NCI-H226 (cell line): ENCODE results near the gene PTPRN2.
"Not testable (repeated sequence)": the region's sequence is repeated elsewhere in the genome, so short reads cannot be mapped to it uniquely, and the experiment has no call there.

Experiments
- DNase-seq: peaks from one replicate; pipeline ENCODE4 v3.0.0-alpha.2; 2015

PTPRN2 gene

DNA sequence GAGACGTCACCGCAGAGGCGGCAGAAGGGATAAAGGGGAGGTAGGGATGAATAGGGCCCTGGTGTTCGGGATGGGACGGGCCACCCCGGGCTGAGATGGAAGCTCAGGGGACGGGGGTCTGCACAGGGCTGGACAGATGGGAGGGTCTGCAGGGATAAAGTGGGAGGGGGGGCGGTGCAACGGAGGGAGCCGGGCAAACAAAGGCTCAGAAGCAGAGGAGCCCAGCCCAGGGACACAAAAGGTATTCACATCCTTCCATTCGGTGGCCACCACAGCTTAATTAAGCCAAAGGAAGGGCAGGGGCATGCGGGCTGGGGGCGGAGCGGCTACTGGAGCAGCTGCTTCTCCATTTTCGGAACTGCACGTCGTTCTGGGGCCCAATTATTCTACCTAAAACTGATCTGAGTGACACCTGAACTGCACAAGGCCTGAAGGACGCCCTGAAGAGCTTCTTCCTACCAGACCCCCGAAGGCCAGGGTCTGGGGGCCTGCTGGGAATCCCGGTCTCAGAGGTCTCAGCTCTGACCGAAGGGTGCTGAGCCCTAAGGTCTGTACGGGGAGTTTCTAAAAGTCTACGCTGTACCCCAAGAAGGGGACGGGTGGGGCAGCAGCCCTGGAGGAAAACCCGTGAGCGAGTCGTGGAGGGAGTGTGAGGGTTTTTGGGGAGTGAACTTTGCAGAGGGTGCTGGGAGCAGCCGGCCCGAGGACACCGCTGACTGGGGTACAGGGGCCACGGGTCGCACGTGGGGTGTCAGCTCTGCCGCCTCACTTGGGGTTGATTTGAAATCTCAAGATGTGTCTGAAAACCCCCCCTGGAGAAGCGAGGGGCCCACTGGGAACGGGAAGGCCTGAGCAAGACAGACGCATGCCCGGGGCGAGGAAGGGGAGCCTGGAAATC lies 916.0 kb downstream of the PTPRN2 start:
- DNase-seq = no peak

DNA sequence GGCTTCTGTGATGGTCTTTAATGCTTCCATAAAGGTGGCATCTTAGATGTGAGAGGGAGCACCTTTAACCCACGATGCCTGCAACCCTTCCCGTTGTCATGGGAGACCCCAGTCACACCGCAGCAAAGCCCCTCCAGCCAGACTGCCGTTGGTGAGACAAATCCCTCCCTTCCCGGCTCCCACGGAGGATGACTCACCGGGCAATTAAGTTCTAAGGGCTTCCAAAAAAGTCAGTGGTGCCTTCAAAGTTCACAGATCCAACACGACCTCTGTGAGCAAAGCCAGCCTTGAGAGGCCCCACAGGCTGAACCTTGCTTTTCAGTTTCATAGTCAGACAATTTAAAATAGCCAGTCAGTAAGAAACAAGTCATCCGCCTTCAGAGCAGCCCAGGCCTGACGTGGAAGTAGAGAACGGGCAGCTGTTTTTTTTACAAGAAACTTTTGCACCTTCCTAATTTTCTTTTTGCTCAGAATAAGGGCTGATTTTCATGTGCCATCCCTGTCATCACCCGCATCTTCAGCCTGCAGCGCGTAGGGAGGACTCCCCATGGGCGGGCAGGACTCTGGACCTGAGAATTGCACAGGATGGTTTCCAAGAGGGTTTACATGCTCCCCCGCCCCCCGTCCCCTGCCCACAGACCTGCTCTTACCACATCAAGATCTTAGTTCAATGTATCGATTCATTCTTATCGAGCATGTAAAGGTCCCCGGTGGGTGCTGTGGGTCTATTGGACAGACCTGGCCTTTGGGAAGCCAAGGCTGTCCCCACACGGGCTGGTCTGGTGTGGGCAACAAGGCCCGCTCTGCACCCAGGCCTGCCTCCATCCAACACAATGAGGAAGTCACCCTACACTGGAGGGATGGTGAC lies 916.9 kb downstream of the PTPRN2 start:
- DNase-seq = no peak

DNA sequence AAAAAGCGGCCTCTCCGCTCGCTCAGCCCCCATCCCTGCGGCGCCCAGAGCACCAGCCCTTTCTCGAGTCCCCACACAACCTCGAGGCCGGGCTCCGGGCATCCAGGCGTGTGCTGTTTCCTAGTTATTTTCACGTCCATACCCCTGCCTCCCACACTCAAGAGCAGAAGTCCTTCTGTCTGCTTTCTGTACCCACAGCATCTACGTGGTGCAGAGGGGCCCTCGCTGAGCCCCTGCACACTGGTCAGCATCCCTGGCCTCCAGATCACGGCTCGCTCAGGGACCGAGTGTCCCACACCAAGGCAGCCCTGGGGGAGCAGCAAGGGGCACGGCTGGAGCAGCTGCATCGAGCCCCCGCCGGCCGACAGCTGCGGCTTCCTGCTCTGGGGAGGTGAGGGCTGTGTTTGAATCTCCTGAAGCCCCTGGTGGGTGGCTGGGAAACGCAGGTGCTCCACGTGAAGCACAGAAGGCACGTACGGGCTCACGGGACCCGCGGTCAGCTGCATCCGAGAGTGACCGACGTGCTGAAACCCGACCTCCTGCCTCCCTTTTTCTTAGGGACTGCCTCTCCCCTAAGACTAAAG lies 917.8 kb downstream of the PTPRN2 start:
- DNase-seq = no peak

DNA sequence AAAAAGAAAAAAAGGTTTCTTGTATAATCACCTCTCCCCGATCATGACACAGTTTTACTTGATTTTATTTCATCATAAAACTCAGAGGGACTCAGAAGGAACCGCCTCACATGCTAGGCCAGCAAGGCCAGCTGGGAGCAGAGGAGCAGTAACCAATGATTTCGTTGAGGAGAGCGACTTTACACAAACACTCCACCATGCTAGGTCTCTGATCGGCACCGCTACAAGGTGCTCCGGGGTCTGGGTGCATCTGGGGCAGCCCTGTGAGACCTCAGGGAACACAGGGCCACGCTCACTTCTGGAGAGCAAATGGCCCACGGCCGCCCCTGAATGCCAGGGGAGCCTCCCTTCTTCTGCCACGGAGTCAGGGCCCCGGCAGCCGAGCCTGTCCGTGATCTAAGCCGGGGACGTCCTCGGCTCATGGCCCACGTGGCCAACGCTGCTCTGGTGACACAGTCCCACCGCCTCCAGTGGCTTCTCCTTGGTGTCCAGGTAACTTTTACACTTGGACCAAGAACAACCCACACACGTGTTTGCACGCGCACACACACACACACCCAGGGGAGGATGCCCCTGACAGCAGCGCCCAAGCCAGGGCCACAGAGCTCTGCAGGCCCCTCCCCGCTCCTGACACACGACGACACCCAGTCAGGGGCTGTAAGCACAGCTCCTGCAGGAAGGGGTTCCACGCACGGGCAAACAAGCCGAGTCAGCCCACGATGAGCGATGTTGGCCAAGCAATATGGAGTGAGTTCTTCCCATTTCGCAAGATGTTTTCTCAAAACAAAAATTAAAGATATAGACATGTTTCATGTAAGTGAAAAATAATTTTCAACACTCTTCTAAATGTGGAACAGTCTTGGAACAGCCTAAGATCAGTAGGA lies 918.5 kb downstream of the PTPRN2 start:
- no peak for DNase-seq

DNA sequence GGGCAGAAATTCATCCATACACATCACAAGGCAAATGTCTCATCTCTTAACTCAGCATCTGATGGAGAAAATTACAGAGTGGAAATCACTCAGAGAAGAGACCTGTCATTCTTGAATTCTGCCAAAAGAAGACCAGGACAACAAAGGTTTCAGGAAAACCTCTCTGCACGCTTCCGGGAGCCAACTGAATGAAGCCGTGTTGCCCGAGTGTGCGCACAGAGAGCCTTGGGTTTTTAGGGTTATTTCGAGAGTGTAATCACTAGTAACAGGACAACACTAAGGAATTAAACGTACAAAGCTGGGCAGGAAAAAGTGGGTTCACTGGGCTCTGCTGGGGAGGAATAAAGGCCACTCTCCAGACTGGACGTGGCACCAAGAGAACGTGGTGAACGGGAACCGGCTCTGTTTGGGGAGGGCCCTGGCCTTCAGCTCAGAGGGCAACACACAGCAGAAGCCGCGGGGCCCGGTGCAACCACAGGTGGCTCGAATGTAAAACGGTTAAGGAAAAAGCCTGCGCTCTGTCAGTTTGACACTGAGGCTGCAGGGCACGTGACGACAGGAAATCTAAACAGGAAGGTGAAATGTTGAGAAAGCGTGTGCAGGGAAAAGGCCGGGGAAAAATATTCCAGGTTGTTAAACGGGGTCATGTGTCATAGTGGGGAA lies 919.3 kb downstream of the PTPRN2 start:
- DNase-seq = no peak

DNA sequence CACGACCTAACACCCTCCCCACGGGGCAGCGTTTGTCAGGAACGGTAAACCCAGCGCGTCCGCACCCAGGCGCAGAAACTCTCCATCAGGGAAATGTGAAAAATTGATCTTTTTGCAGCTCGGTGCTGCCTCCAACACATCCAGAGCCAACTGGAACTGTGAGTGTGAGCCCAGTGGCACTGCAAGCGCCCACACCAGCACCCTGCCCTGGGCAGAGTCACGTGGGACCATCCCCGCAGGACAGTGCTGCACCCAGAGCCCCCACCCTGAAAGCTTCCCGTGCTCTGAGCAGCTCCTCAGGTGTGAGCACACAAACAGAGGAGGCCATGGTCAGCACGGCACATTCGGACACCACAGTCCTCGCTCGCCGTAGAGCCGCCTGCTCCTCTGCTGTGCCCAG lies 919.9 kb downstream of the PTPRN2 start:
- DNase-seq = no peak

DNA sequence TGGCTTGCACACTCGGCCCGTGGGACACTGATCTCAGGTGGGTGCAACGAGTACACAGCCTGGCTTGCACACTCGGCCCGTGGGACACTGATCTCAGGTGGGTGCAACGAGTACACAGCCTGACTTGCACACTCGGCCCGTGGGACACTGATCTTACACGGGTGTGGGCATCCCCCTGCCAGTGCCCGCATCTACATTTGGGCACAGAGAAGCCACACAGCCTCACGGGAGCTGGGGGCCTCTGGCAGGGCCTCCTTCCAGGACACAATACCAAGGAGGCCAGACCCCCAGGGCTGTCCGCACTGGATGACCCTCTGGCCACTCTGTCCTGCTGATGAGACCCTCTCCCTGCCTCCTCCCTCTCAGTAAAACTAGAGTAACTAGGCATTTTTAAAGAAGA lies 920.4 kb downstream of the PTPRN2 start:
- no peak for DNase-seq

DNA sequence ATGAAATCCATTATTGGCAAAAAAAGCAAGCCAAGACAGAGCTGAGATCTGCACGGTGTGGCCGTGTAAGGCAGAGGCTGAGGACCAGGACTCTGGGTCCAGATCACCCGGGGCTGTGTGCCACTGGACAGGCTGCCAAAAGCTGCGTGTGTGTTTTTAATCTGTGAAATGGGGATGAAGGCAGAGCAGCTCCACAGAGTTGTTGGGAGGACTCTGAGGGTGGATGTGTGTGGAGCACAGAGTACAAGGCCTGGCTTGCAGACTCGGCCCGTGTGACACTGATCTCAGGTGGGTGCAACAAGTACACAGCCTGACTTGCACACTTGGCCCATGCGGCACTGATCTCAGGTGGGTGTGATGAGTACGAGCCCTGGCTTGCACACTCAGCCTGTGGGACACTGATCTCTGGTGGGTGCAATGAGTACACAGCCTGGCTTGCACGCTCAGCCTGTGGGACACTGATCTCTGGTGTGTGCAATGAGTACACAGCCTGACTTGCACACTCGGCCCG lies 921.0 kb downstream of the PTPRN2 start:
- no peak for DNase-seq

DNA sequence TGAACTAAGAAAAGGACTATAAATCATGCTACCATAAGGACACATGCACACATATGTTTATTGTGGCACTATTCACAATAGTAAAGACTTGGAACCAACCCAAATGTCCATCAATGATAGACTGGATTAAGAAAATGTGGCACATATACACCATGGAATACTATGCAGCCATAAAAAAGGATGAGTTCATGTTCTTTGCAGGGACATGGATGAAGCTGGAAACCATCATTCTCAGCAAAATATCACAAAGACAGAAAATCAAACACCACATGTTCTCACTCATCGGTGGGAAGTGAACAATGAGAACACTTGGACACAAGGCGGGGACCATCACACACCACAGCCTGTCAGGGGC lies 922.0 kb downstream of the PTPRN2 start:
- not testable (repeated sequence) for DNase-seq

DNA sequence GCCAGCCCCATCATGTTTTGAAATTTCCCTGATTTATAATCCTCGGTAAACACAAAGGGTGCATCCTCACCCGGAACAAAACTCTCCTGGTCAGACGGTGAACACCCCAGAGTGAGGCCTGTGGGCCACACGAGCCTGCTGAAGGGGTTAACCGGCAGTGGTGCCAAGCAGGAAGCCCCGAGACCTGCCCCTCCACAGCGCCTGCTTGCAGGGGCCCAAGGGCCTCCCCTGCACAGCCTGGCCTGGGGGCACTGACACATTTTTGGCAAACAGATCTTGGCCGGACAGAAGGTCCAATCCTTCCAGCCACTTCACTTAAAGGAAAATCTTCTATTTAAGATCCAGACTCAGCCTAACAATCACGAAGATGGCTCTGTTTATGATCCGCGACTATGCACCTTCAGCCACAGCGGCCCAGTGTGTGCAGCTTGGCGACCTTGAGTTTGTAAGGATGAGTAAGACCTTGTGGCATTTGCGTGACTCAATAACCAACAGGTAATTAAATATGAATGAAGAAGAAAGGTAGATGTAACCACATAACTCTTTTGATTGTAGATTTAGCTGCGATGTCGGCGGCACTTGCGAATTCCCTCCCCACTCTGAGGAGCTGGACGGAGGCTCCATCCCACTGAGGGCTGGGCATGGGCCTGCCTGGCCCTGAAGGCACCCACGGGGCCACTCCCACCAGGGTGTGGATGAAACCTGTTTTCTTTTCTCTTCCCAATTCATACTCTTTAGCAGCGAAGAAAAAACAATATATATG lies 922.6 kb downstream of the PTPRN2 start:
- no peak for DNase-seq

DNA sequence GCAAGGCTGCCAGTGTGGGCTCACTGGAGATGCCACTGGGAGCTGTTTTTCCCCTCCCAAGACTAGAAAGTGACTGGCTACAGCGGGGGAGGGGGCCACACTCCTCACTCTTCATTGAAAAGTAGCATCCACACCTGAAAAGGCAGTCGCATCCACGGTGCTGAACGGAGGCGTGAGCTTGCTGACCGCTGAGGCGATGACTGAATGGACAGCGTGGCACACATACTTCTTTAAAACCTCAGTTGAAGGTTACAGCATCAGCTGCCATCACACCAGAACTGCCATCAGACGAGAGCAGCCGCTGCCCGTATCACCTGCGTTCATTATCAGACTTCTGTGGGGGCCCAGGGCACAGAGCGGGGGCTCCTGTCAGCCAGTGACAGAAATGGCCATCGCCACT lies 923.6 kb downstream of the PTPRN2 start:
- no peak for DNase-seq

DNA sequence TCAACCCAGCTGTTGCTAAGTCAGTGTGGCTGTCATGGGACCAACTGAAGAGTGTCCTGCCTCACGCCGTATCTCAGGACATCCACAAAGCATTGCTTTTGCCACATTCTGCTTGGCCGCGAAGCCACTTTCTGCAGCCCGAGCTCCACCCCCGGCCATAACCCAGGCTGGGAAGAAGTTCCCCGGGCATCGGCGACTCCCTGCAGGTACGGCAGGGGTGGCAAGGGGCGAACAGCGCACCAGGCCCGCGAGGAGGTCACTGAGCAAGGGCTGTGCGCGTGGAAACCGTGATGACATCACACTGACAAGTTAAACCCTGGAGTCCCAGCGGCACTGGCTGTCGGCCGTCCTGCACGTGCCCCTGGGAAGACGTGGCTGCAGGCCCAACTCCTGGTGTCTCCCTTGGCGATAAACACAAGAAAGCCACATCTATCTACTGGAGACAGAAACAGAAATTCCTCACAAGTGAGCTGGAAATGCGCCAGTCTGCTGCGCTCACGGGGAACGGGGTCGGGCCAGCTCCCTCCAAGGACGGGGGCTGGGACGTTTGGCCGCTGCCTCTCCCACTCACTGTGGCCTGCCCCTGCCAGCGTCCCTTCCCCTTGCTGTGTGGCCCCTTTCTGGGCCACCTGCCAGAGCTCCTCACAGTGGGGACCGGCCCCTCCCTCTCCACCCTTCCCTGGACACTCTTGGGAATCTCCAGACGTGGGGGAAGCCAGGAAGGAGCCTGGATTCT lies 924.5 kb downstream of the PTPRN2 start:
- DNase-seq = no peak

DNA sequence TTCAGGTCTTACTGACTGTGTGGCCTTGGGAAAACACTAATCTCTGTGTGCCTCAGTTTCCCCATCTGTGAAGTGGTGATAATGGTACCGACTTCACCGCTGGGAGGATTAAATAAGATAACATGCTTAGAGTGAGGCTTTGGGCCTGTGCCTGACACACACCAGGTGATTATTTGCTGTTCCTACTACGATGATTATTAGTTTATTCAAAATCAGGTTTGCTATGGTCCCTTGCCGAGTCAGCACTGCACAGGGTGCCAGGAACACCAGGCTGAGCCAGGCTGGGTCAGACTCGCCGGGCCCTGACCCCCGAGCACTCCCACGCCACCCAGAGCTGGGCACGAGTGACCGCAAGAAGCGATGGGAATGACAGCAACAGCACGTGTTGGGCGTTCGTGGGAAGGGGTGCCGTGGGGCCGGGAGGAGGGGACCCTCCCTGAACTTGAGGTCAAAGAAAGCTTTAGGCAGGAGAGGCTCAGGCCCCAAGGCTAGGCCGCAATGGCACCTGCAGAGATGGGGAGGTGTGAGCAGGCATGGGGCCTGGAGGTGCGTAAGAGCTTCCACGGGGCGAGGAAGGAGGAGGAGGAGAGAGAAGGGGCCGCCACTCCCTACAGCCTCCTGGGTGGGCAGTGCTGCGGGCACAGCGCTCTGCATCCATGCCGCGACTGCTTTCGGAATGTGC lies 925.4 kb downstream of the PTPRN2 start:
- no peak for DNase-seq

DNA sequence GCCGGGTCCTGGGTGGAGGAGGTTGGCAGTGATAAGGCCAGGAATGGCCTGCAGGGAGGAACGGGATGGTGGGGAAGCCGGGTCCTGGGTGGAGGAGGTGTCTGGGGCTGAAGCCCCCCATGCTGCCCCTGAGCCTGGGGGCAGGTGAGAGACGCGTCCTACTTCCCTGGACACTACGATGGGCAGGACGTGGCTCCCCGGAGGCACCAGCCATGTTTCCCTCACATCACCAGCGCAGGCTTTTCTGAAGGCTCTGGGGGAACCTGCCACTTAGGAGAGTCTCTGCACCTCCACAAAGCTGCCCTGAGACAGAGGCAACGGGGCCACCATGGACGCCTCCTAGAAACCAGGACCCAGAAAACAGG lies 926.0 kb downstream of the PTPRN2 start:
- DNase-seq = no peak

DNA sequence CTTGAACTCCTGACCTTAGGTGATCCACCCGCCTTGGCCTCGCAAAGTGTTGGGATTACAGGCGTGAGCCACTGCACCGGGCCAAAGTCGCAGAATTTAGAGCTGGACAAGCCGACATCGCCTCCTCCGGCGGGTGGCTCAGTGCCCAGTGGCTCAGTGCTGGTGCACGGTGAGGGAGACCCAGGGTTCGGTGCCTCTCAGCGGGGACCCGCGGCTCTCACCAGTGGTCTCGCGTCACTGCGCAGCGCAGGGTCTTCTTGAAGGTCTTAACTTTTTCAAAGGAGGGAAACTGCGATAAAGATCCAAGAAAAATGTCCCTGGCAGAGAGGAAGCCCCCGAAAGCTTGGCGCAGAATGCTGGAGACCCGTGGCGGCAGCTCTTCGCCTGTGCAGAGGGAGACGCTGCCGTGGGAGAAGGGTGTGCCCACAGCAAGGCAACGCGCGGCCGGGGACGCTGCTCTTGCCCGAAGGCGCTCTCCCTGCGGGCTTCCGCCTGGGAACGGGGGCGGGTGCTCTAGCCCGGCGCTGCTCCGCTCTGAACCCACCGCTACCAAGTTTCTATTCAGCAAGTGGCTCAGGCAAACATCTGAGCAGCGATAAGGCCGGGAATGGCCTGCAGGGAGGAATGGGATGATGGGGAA lies 926.5 kb downstream of the PTPRN2 start:
- DNase-seq = no peak

DNA sequence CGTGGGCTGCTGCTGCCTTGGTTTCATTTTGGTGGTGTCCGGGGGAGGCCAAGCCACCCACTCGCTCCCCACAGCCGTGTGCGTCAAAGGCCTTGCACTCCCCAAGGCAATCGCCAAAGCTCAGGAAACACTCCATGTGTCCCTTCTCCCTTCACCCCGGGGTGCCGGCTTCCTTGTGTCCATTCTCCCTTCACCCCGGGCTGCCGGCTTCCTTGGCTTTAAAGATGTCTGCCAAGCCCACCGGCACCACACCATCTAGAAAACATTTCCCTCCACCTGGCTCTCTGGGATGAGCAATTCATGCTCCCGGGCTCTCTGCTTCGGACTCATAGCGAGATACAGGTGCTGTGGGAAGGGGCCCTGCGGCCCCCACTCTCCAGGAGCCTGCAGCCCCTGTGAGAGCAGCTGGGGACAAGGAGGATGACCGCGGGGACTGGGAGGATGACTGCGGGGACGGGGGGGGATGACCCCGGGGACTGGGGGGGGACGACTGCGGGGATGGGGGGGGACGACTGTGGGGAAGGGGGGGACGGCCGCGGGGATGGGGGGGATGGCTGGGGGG lies 928.7 kb downstream of the PTPRN2 start:
- DNase-seq = no peak

DNA sequence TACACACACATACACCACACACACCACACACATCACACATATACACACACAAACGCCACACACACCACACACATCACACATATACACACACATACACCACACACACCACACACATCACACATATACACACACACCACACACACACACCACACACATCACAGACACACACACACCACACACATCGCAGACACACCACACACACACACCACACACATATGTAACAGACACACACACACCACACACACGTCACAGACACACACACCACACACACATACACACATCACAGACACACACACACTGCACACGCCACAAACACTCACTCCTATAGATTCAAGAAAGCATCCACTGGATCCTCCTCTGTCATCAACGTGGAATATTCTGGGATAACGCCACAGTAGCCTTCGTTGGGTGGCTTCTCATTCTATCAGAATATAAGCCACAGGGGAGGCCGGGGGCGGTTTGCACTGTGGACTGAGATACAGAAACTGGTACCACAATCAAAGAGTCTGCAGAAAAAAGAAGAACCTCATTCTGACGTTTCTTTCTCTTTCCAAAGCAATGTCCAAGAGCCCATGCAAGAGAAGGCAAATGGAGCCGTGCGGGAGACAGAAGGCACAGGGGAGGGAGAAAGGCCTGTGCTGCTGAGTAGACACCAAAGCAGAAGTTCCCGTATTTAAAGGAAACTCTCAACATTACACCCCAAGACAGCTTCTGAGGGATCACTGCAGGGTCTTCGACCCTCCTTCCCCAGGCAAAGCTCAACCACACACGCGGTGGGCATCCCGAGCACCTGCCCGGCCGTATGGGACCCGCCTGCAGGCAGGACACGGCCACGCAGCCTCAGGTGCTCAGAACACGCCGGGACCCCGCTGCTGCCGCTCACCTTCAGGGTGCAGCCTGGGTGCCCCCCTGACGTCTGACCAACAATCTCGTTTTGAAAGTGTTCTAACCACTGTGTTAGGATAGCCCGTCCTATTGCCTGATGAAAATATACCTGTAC lies 929.6 kb downstream of the PTPRN2 start:
- DNase-seq = no peak
